Endodermal cell (in vitro differentiated cells): ENCODE data around the gene ZNF23. TPM values are rescaled to one million over a fixed set of nuclear protein-coding genes. Genes with fewer than 3 reads are reported as not detected.

Experiments used
- DNase-seq: peaks from one replicate; pipeline ENCODE4 v3.0.0-alpha.2; 2017
- H3K27ac ChIP-seq: 2 replicates; pipeline ENCODE4 v1.5.1; 2013; ENCODE audit warnings: mild to moderate bottlenecking, low read depth, low read length, moderate library complexity
- H3K27me3 ChIP-seq: 2 replicates; pipeline ENCODE4 v1.6.1; 2013; ENCODE audit warnings: mild to moderate bottlenecking, low read length, moderate library complexity; ENCODE audit not compliant: insufficient read depth, control insufficient read depth, poor library complexity, severe bottlenecking
- H3K36me3 ChIP-seq: 2 replicates; pipeline ENCODE4 v1.7.0; 2013; ENCODE audit warnings: mild to moderate bottlenecking, low read length, moderate library complexity; ENCODE audit not compliant: control insufficient read depth, insufficient read depth
- H3K4me1 ChIP-seq: one replicate; pipeline ENCODE4 v1.7.0; 2013; ENCODE audit warnings: low read length; ENCODE audit not compliant: control insufficient read depth, insufficient read depth
- H3K4me3 ChIP-seq: 2 replicates; pipeline ENCODE4 v1.5.1; 2013; ENCODE audit warnings: mild to moderate bottlenecking, low read length, moderate library complexity
- H3K9ac ChIP-seq: 2 replicates; pipeline ENCODE4 v1.6.1; 2013; ENCODE audit warnings: mild to moderate bottlenecking, low read length, moderate library complexity; ENCODE audit not compliant: poor library complexity, severe bottlenecking; ENCODE audit errors: extremely low read depth
- H3K9me3 ChIP-seq: 2 replicates; pipeline ENCODE4 v1.6.1; 2013; ENCODE audit warnings: mild to moderate bottlenecking, low read length, moderate library complexity; ENCODE audit not compliant: control insufficient read depth
- H3K27ac Mint-ChIP-seq: 2 replicates; pipeline ENCODE4 v1.8.0; 2020; ENCODE audit warnings: mixed read lengths
- H3K27me3 Mint-ChIP-seq: 2 replicates; pipeline ENCODE4 v1.8.0; 2021; ENCODE audit warnings: mild to moderate bottlenecking, mixed read lengths; ENCODE audit not compliant: insufficient read depth
- H3K36me3 Mint-ChIP-seq: 2 replicates; pipeline ENCODE4 v1.8.0; 2020; ENCODE audit warnings: low read depth, mixed read lengths
- H3K4me1 Mint-ChIP-seq: 2 replicates; pipeline ENCODE4 v1.8.0; 2020; ENCODE audit warnings: mixed read lengths
- H3K4me3 Mint-ChIP-seq: 2 replicates; pipeline ENCODE4 v1.8.0; 2020; ENCODE audit warnings: mild to moderate bottlenecking, moderate library complexity, mixed read lengths
- H3K9me3 Mint-ChIP-seq: 2 replicates; pipeline ENCODE4 v1.8.0; 2020; ENCODE audit warnings: mild to moderate bottlenecking, mixed read lengths
- WGBS, 2 experiments: methylation state at CpG; one replicate each; pipeline versions ENCODE4 v1.1.5 to v1.1.7; 2013; ENCODE audit warnings: missing lambda C conversion rate in 2 of 2, mixed read lengths in 1 of 2; ENCODE audit not compliant: insufficient coverage in 1 of 2, insufficient read length in 1 of 2; 5-methylcytosine and 5-hydroxymethylcytosine counted together
- total RNA-seq, 2 donors: library from RNA; stranded (reverse); fragmentation: NEBNext Ultra II Directional in 1 of 2; extraction: Animal tissue kit (Norgen Biotek cat#: 25700) in 1 of 2; gene quantifications; 2 replicates in 1 of 2; 3 replicates in 1 of 2; pipeline ENCODE4 v1.2.1, GENCODE V29; 2021
- TF ChIP-seq, protein P1 (sequence below): fragments of 200-600 bp; sonication (generic); conservative IDR thresholded peaks from 2 replicates; pipeline ENCODE4 v1.5.0; 2021; ENCODE audit warnings: antibody characterized with exemption, mild to moderate bottlenecking

The ZNF23 gene
- total RNA-seq, 2 donors from 2014 or later, result 9.4 to 13.6 TPM

DNA sequence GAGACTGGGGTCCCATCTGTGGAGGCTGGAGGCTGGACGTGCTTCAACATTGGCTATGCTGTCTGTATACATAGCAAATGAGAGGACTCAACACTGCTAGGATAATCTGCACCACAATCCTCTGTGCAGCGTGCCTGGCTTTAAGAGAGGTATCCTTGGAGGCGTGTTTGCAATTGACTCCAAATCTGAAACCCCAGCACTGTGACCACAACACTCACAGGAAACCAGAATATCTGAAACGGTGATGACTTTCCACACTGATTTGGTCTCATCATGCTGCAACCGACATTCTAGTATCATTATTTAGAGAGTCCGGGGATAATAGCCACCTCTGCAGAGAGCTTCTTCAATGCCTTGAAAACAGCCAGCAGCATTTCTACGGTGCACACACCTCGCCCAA is 55.3 kb downstream of the ZNF23 start:
- H3K9me3 Mint-ChIP-seq, result peaks cover 19% of the 10 kb centered on the region
- H3K4me1 Mint-ChIP-seq, result peaks cover 19% of the 10 kb centered on the region
- peaks cover 11% of the 10 kb centered on the region for H3K4me1 ChIP-seq

DNA sequence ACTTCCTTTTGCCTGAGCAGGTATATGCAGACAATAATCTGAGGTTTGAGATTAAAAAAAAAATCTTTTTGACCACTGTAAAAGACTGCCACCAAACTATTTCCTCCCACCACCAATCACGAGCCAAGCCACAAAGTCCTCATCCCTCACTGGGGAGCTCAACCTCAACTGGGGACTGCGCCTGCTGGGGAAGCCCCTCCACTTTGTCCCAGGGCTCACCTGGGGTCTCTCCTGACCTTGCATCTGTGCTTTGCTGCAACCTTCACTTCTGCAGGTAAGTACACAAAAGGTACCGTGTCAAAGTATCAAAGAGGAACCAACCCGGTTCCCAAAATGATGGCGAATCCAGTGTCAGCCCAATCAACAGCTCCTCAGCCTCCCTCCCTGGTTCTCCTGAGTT is 55.7 kb downstream of the ZNF23 start:
- H3K27ac ChIP-seq, result no peak overlapping the region
- peaks cover 19% of the 10 kb centered on the region for H3K4me1 Mint-ChIP-seq
- H3K9me3 Mint-ChIP-seq, result peaks cover 19% of the 10 kb centered on the region
- H3K36me3 ChIP-seq, result no peaks in the 10 kb centered on the region
- H3K4me1 ChIP-seq, result peaks cover 11% of the 10 kb centered on the region
- H3K9me3 ChIP-seq, result peaks cover 19% of the 10 kb centered on the region
- H3K4me3 ChIP-seq, result no peak overlapping the region
- peaks cover 16% of the 10 kb centered on the region for H3K27me3 Mint-ChIP-seq
- H3K9ac ChIP-seq, result no peak overlapping the region
- H3K27me3 ChIP-seq, result no peaks in the 10 kb centered on the region
- DNase-seq, result no peak
- H3K4me3 Mint-ChIP-seq, result no peak overlapping the region
- TF ChIP-seq, protein P1, sequence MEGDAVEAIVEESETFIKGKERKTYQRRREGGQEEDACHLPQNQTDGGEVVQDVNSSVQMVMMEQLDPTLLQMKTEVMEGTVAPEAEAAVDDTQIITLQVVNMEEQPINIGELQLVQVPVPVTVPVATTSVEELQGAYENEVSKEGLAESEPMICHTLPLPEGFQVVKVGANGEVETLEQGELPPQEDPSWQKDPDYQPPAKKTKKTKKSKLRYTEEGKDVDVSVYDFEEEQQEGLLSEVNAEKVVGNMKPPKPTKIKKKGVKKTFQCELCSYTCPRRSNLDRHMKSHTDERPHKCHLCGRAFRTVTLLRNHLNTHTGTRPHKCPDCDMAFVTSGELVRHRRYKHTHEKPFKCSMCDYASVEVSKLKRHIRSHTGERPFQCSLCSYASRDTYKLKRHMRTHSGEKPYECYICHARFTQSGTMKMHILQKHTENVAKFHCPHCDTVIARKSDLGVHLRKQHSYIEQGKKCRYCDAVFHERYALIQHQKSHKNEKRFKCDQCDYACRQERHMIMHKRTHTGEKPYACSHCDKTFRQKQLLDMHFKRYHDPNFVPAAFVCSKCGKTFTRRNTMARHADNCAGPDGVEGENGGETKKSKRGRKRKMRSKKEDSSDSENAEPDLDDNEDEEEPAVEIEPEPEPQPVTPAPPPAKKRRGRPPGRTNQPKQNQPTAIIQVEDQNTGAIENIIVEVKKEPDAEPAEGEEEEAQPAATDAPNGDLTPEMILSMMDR, result no peak
- WGBS, 2 experiments, result 91 to 100% methylated on average over 4 to 5 of the region's 5 CpGs
- H3K36me3 Mint-ChIP-seq, result peaks cover 2% of the 10 kb centered on the region
- no peak overlapping the region for H3K27ac Mint-ChIP-seq

More for the DNA sequence above, 55.3 kb downstream of the ZNF23 start:
- no peak overlapping the region for H3K9ac ChIP-seq
- no peaks in the 10 kb centered on the region for H3K36me3 ChIP-seq
- H3K27ac ChIP-seq, result no peak overlapping the region
- Mint-ChIP-seq H3K27me3 (peaks cover 16% of the 10 kb centered on the region), H3K36me3 (peaks cover 2% of the 10 kb centered on the region), H3K4me3 (no peak overlapping the region), H3K27ac (no peak overlapping the region)
- DNase-seq, result no peak
- H3K9me3 ChIP-seq, result peaks cover 19% of the 10 kb centered on the region
- TF ChIP-seq, protein P1, result no peak
- 81 to 85% methylated on average over 8 of the region's 8 CpGs for WGBS, 2 experiments
- no peak overlapping the region for H3K4me3 ChIP-seq
- no peaks in the 10 kb centered on the region for H3K27me3 ChIP-seq

DNA sequence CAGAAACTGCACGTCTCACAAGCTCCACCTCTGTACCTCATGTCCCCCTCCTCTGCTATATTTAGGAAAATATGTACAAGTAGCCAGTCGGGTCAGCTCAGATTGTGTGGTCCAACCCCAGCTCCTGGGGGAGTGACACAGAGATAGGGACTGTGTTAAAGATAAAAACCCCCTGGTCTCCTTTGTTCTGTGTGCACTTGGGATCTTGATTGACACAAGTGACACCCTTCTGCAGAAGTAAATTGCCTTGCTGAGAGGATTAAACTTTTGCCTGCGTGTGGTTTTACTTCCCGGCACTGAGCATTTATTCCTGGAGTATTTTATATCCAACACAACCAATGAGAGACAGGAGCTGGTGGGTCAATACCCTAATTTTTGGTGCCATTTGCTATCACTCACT is 57.7 kb downstream of the ZNF23 start:
- no peak for DNase-seq
- Mint-ChIP-seq H3K4me3 (no peak overlapping the region), H3K36me3 (peaks cover 2% of the 10 kb centered on the region), H3K4me1 (peaks cover 12% of the 10 kb centered on the region), H3K9me3 (peaks cover 19% of the 10 kb centered on the region), H3K27ac (no peak overlapping the region), H3K27me3 (peaks cover 16% of the 10 kb centered on the region)
- no peaks in the 10 kb centered on the region for H3K27me3 ChIP-seq
- no peak overlapping the region for H3K27ac ChIP-seq
- H3K4me1 ChIP-seq, result peaks cover 5% of the 10 kb centered on the region
- TF ChIP-seq, protein P1, result no peak
- no peaks in the 10 kb centered on the region for H3K36me3 ChIP-seq
- H3K4me3 ChIP-seq, result peak overlapping the region; percentile 9
- H3K9me3 ChIP-seq, result peaks cover 19% of the 10 kb centered on the region
- WGBS, 2 experiments, result 99 to 100% methylated on average over 2 to 4 of the region's 4 CpGs
- no peak overlapping the region for H3K9ac ChIP-seq
